Measurements from ENCODE around the gene JMJD6.

The JMJD6 gene

DNA sequence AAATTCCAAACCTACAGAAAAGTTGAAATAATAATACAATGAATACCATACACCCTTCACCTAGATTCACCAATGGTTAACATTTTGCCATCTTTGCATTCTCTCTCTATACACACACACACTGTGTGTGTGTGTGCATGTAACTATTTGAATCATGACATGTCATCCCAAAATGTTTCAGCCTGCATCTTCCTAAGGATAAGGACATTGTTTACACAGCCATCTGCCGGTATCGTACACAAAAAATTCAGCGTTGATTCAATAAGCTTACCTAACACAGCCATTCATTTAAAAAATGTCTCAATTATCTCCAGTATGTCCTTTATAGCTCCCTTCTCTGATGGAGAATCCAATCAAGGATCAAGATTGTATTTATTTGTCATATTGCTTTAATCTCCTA lies 19.6 kb downstream of the JMJD6 start:
- H3K4me3 ChIP-seq (ENCODE audit: low read length), result no peak overlapping the region
- no peak overlapping the region for H3K18ac ChIP-seq (ENCODE audit: low read length)
- no CpG with 5 or more reads among the region's 3 CpGs for WGBS (ENCODE audit: extremely low coverage, insufficient coverage, low lambda C conversion rate)
- H3K79me2 ChIP-seq (ENCODE audit: control insufficient read depth, insufficient read depth, low read length), result no peaks in the 10 kb centered on the region
- H4K8ac ChIP-seq (ENCODE audit: low read depth, low read length), result no peak overlapping the region
- no peak overlapping the region for H3K9ac ChIP-seq (ENCODE audit: low read length)
- H3K36me3 ChIP-seq (ENCODE audit: control insufficient read depth, insufficient read depth, low read length), result no peaks in the 10 kb centered on the region
- no peak overlapping the region for H3K23ac ChIP-seq (ENCODE audit: low read length)
- no peak overlapping the region for H2BK120ac ChIP-seq (ENCODE audit: low read depth, low read length)
- H3K4me1 ChIP-seq (ENCODE audit: control insufficient read depth, low read depth, low read length), result peaks cover 10% of the 10 kb centered on the region
- no peak overlapping the region for H2AK5ac ChIP-seq (ENCODE audit: low read length)
- no peak overlapping the region for H3K27ac ChIP-seq (ENCODE audit: low read depth, low read length)
- no peak overlapping the region for H3K56ac ChIP-seq (ENCODE audit: low read length)
- H3K4me2 ChIP-seq (ENCODE audit: low read length), result no peak overlapping the region
- no peak for DNase-seq
- no peak overlapping the region for H2BK5ac ChIP-seq (ENCODE audit: low read length)
- no peak overlapping the region for H3K4ac ChIP-seq (ENCODE audit: low read depth, low read length)
- H3K27me3 ChIP-seq (ENCODE audit: insufficient read depth, low read length, poor library complexity), result peaks cover 3% of the 10 kb centered on the region
- no peak overlapping the region for H2BK15ac ChIP-seq (replicated peaks; ENCODE audit: low read depth)
- no peaks in the 10 kb centered on the region for H3K79me1 ChIP-seq (ENCODE audit: low read length)
- H4K5ac ChIP-seq (ENCODE audit: low read length), result no peak overlapping the region

DNA sequence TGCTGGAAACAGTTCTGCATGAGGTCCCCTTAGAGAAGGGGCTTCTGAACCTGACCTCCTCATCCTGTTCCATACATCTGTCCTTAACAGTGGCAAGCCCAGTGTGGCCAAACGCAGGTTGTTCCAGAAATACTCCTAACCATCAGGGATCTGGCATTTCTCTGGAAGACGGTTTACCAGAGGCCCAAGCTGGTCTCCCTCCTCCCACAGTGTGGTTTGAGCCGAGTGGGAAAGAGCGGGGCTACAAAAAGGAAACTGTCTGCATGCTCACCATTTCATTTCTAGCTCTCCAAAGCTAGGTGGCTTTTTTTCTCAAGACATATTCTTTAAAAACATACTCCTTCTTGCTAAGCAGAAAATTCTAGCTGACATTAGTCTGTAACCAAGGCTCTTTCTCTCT lies 21.6 kb downstream of the JMJD6 start:
- H3K23ac ChIP-seq (ENCODE audit: low read length), result no peak overlapping the region
- H2AK5ac ChIP-seq (ENCODE audit: low read length), result no peak overlapping the region
- no peak overlapping the region for H4K5ac ChIP-seq (ENCODE audit: low read length)
- no peak overlapping the region for H3K9ac ChIP-seq (ENCODE audit: low read length)
- no peak overlapping the region for H2BK15ac ChIP-seq (replicated peaks; ENCODE audit: low read depth)
- H4K8ac ChIP-seq (ENCODE audit: low read depth, low read length), result no peak overlapping the region
- H2BK5ac ChIP-seq (ENCODE audit: low read length), result no peak overlapping the region
- H3K27ac ChIP-seq (ENCODE audit: low read depth, low read length), result no peak overlapping the region
- H3K27me3 ChIP-seq (ENCODE audit: insufficient read depth, low read length, poor library complexity), result peaks cover 3% of the 10 kb centered on the region
- H3K4ac ChIP-seq (ENCODE audit: low read depth, low read length), result no peak overlapping the region
- H3K36me3 ChIP-seq (ENCODE audit: control insufficient read depth, insufficient read depth, low read length), result no peaks in the 10 kb centered on the region
- H3K4me2 ChIP-seq (ENCODE audit: low read length), result no peak overlapping the region
- no peak overlapping the region for H3K56ac ChIP-seq (ENCODE audit: low read length)
- H3K79me2 ChIP-seq (ENCODE audit: control insufficient read depth, insufficient read depth, low read length), result no peaks in the 10 kb centered on the region
- H3K4me1 ChIP-seq (ENCODE audit: control insufficient read depth, low read depth, low read length), result peaks cover 10% of the 10 kb centered on the region
- H3K79me1 ChIP-seq (ENCODE audit: low read length), result no peaks in the 10 kb centered on the region
- H2BK120ac ChIP-seq (ENCODE audit: low read depth, low read length), result no peak overlapping the region
- no CpG with 5 or more reads among the region's 4 CpGs for WGBS (ENCODE audit: extremely low coverage, insufficient coverage, low lambda C conversion rate)
- DNase-seq, result no peak
- H3K18ac ChIP-seq (ENCODE audit: low read length), result no peak overlapping the region
- H3K4me3 ChIP-seq (ENCODE audit: low read length), result no peak overlapping the region

- Histone ChIP-seq H3K27me3 (ENCODE audit: insufficient read depth, low read length, poor library complexity) (no peaks in the 10 kb centered on the region), H3K79me1 (ENCODE audit: low read length) (no peaks in the 10 kb centered on the region), H3K4ac (ENCODE audit: low read depth, low read length) (no peak overlapping the region), H2BK120ac (ENCODE audit: low read depth, low read length) (no peak overlapping the region), H3K4me1 (ENCODE audit: control insufficient read depth, low read depth, low read length) (peaks cover 2% of the 10 kb centered on the region), H2AK5ac (ENCODE audit: low read length) (no peak overlapping the region), H4K5ac (ENCODE audit: low read length) (no peak overlapping the region), H2BK5ac (ENCODE audit: low read length) (no peak overlapping the region), H3K27ac (ENCODE audit: low read depth, low read length) (no peak overlapping the region), H3K9ac (ENCODE audit: low read length) (no peak overlapping the region), H2BK15ac (replicated peaks; ENCODE audit: low read depth) (no peak overlapping the region), H3K79me2 (ENCODE audit: control insufficient read depth, insufficient read depth, low read length) (no peaks in the 10 kb centered on the region), H3K4me2 (ENCODE audit: low read length) (no peak overlapping the region), H3K18ac (ENCODE audit: low read length) (no peak overlapping the region), H4K8ac (ENCODE audit: low read depth, low read length) (no peak overlapping the region), H3K23ac (ENCODE audit: low read length) (no peak overlapping the region), H3K56ac (ENCODE audit: low read length) (no peak overlapping the region), H3K4me3 (ENCODE audit: low read length) (no peak overlapping the region), H3K36me3 (ENCODE audit: control insufficient read depth, insufficient read depth, low read length) (no peaks in the 10 kb centered on the region)
- no CpG with 5 or more reads among the region's 10 CpGs for WGBS (ENCODE audit: extremely low coverage, insufficient coverage, low lambda C conversion rate)
- no peak for DNase-seq
Measured at GRCh38 chr17:76702941-76703637, 23.3 kb downstream of the JMJD6 start.

DNA sequence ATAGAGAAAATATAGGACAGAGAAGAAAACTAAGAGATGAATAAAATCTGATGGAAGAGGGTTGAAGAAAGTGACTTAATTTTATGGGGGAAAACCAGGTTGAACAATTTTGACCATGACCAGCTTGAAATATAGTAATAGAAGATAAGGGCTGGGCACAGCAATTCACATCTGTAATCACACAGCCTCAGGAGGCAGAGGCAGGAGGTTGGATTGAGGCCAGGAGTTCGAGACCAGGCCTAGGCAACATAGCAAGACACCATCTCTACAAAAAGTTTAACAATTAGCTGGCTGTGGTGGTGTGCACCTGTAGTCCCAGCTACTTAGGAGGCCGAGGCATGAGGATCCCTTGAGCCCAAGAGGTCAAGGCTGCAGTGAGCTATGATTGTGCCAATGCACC lies 24.3 kb downstream of the JMJD6 start:
- Histone ChIP-seq H3K79me2 (ENCODE audit: control insufficient read depth, insufficient read depth, low read length) (no peaks in the 10 kb centered on the region), H3K27me3 (ENCODE audit: insufficient read depth, low read length, poor library complexity) (no peaks in the 10 kb centered on the region), H3K4me3 (ENCODE audit: low read length) (no peak overlapping the region), H3K56ac (ENCODE audit: low read length) (no peak overlapping the region), H2BK15ac (replicated peaks; ENCODE audit: low read depth) (no peak overlapping the region), H3K79me1 (ENCODE audit: low read length) (no peaks in the 10 kb centered on the region), H3K4me1 (ENCODE audit: control insufficient read depth, low read depth, low read length) (peaks cover 7% of the 10 kb centered on the region), H4K5ac (ENCODE audit: low read length) (no peak overlapping the region), H2BK120ac (ENCODE audit: low read depth, low read length) (no peak overlapping the region), H3K23ac (ENCODE audit: low read length) (no peak overlapping the region), H3K4ac (ENCODE audit: low read depth, low read length) (no peak overlapping the region), H3K18ac (ENCODE audit: low read length) (no peak overlapping the region), H2BK5ac (ENCODE audit: low read length) (no peak overlapping the region), H2AK5ac (ENCODE audit: low read length) (no peak overlapping the region), H3K36me3 (ENCODE audit: control insufficient read depth, insufficient read depth, low read length) (no peaks in the 10 kb centered on the region), H3K9ac (ENCODE audit: low read length) (no peak overlapping the region), H4K8ac (ENCODE audit: low read depth, low read length) (no peak overlapping the region), H3K4me2 (ENCODE audit: low read length) (no peak overlapping the region), H3K27ac (ENCODE audit: low read depth, low read length) (no peak overlapping the region)
- DNase-seq, result no peak
- WGBS (ENCODE audit: extremely low coverage, insufficient coverage, low lambda C conversion rate), result no CpG with 5 or more reads among the region's 2 CpGs

DNA sequence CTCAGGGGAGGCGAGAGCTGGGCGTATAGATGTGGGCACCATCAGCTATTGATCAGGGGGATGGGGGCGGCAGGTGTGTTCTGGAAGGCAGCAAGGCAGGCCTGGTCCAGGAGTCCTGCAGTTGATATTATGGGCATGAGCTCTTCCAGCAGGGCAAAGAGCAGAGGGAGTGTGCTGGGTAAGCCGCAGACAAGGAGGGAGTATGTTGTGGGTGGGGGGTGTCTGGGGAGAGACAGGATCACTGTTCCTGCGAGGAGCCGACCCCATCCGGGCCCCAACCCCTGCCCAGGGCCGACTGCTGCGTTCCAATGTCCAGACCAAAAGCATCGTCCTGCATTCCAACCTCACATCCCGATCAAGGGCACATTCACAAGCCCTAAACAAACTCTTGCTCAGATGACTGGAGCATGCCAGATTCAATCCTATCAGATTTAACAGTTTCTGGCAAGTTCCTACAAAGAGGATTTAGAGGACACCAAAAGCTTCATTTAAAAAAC lies 24.9 kb downstream of the JMJD6 start:
- Histone ChIP-seq H3K9ac (ENCODE audit: low read length) (no peak overlapping the region), H2BK120ac (ENCODE audit: low read depth, low read length) (no peak overlapping the region), H2BK5ac (ENCODE audit: low read length) (no peak overlapping the region), H3K27ac (ENCODE audit: low read depth, low read length) (no peak overlapping the region), H2BK15ac (replicated peaks; ENCODE audit: low read depth) (no peak overlapping the region), H4K5ac (ENCODE audit: low read length) (no peak overlapping the region), H3K23ac (ENCODE audit: low read length) (no peak overlapping the region), H3K79me2 (ENCODE audit: control insufficient read depth, insufficient read depth, low read length) (no peaks in the 10 kb centered on the region), H3K4me2 (ENCODE audit: low read length) (no peak overlapping the region), H3K4me3 (ENCODE audit: low read length) (no peak overlapping the region), H3K27me3 (ENCODE audit: insufficient read depth, low read length, poor library complexity) (no peaks in the 10 kb centered on the region), H3K79me1 (ENCODE audit: low read length) (no peaks in the 10 kb centered on the region), H2AK5ac (ENCODE audit: low read length) (no peak overlapping the region), H4K8ac (ENCODE audit: low read depth, low read length) (no peak overlapping the region), H3K4ac (ENCODE audit: low read depth, low read length) (no peak overlapping the region), H3K36me3 (ENCODE audit: control insufficient read depth, insufficient read depth, low read length) (no peaks in the 10 kb centered on the region), H3K4me1 (ENCODE audit: control insufficient read depth, low read depth, low read length) (peaks cover 7% of the 10 kb centered on the region), H3K56ac (ENCODE audit: low read length) (no peak overlapping the region), H3K18ac (ENCODE audit: low read length) (no peak overlapping the region)
- no peak for DNase-seq
- no CpG with 5 or more reads among the region's 11 CpGs for WGBS (ENCODE audit: extremely low coverage, insufficient coverage, low lambda C conversion rate)

Measured in mesendoderm (in vitro differentiated cells).